ENCODE data around the gene COL23A1.

- no peak for TF ChIP-seq CBX8 (IDR thresholded peaks at IDR 0.05; ENCODE audit: borderline replicate concordance, low read depth, low read length)
- TF ChIP-seq ZNF274 (IDR thresholded peaks at IDR 0.05; ENCODE audit: borderline replicate concordance, extremely low read depth, low read length): no peak
- no peak for TF ChIP-seq CTCF (IDR thresholded peaks at IDR 0.05; ENCODE audit: control extremely low read depth in 1 of 3, insufficient read depth in 1 of 3, low read depth in 1 of 3, low read length in 3 of 3)
Measured at GRCh38 chr5:178324481-178325310, 265.5 kb downstream of the COL23A1 start.

Measured in H1 (cell line).